HepG2 (cell line): ENCODE measurements around the gene MTA3. TPM values are rescaled to one million over a fixed set of nuclear protein-coding genes. Genes with fewer than 3 reads are reported as not detected.

Experiments used
- ARNTL ChIP-seq: sonication (generic); formaldehyde crosslinking; IDR thresholded peaks from 2 replicates; pipeline ENCODE4 v1.4.0; 2020; ENCODE audit warnings: mild to moderate bottlenecking, missing genetic modification reagents
- BCL6 ChIP-seq: IDR thresholded peaks from 2 replicates; pipeline ENCODE4 v1.6.1; 2016; ENCODE audit warnings: missing genetic modification reagents, missing compliant biosample characterization
- KDM2A ChIP-seq: sonication (generic); formaldehyde crosslinking; IDR thresholded peaks from 2 replicates; pipeline ENCODE4 v1.4.0; 2020; ENCODE audit warnings: low read depth, missing genetic modification reagents, borderline replicate concordance
- MTF1 ChIP-seq: sonication (generic); formaldehyde crosslinking; IDR thresholded peaks from 2 replicates; pipeline ENCODE4 v1.5.0; 2020; ENCODE audit warnings: missing genetic modification reagents
- NCOA5 ChIP-seq: sonication (generic); formaldehyde crosslinking; IDR thresholded peaks from 2 replicates; pipeline ENCODE4 v1.4.0; 2020; ENCODE audit warnings: missing genetic modification reagents
- PAF1 ChIP-seq: IDR thresholded peaks from 2 replicates; pipeline ENCODE4 v1.6.1; 2016; ENCODE audit warnings: missing genetic modification reagents, missing compliant biosample characterization
- PHF20 ChIP-seq: sonication (generic); formaldehyde crosslinking; IDR thresholded peaks from 2 replicates; pipeline ENCODE4 v1.5.0; 2020; ENCODE audit warnings: mild to moderate bottlenecking, missing genetic modification reagents
- POLR2AphosphoS5 ChIP-seq: IDR thresholded peaks from 2 replicates; pipeline ENCODE4 v1.6.1; 2012; ENCODE audit warnings: low read depth, low read length
- SAP130 ChIP-seq: IDR thresholded peaks from 2 replicates; pipeline ENCODE4 v1.6.1; 2016; ENCODE audit warnings: low read depth
- SCMH1 ChIP-seq: sonication (generic); formaldehyde crosslinking; IDR thresholded peaks from 2 replicates; pipeline ENCODE4 v1.9.0; 2021; ENCODE audit warnings: missing genetic modification reagents, mild to moderate bottlenecking, borderline replicate concordance
- SOX5 ChIP-seq: IDR thresholded peaks from 2 replicates; pipeline ENCODE4 v1.6.1; 2016; ENCODE audit warnings: borderline replicate concordance
- ZNF333 ChIP-seq: sonication (generic); formaldehyde crosslinking; IDR thresholded peaks from 2 replicates; pipeline ENCODE4 v1.4.0; 2020; ENCODE audit warnings: mild to moderate bottlenecking, missing genetic modification reagents, borderline replicate concordance
- ZNF431 ChIP-seq: sonication (generic); formaldehyde crosslinking; IDR thresholded peaks from 2 replicates; pipeline ENCODE4 v1.9.0; 2022; ENCODE audit warnings: missing genetic modification reagents, low read depth, mild to moderate bottlenecking, borderline replicate concordance
- ZNF605 ChIP-seq: sonication (generic); formaldehyde crosslinking; IDR thresholded peaks from 2 replicates; pipeline ENCODE4 v1.8.0; 2022; ENCODE audit warnings: mild to moderate bottlenecking, missing genetic modification reagents
- ZNF775 ChIP-seq: sonication (generic); formaldehyde crosslinking; IDR thresholded peaks from 2 replicates; pipeline ENCODE4 v1.4.0; 2020; ENCODE audit warnings: missing genetic modification reagents, mild to moderate bottlenecking, moderate library complexity, borderline replicate concordance
- polyA plus RNA-seq, 8 experiments: library from polyadenylated mRNA; depleted of rRNA in 3 of 8; stranded (reverse) in 7 of 8; unstranded in 1 of 8; fragments of >200 nt; fragmentation: Illumina TruSeq in 4 of 8; extraction: Trizol in 4 of 8; gene quantifications; 2 replicates each; pipeline versions ENCODE4 v1.2.1 to v1.2.3, GENCODE V29; 2011 to 2016; ENCODE audit warnings: low read depth in 4 of 8, missing spikeins in 1 of 8, mixed read lengths in 1 of 8; ENCODE audit not compliant: insufficient read depth in 1 of 8
- total RNA-seq, 5 experiments: library from RNA; depleted of rRNA; stranded (reverse); fragments of >200 nt; fragmentation: Illumina TruSeq; extraction: Trizol; gene quantifications; 2 replicates each; pipeline ENCODE4 v1.2.3, GENCODE V29; 2016; ENCODE audit warnings: low read depth in 1 of 5
- TF ChIP-seq, protein P1 (sequence below): sonication (generic); formaldehyde crosslinking; IDR thresholded peaks from 2 replicates; pipeline ENCODE4 v1.5.0; 2020; ENCODE audit warnings: mild to moderate bottlenecking, missing genetic modification reagents, borderline replicate concordance
- TF ChIP-seq, protein P2 (sequence below): IDR thresholded peaks from 2 replicates; pipeline ENCODE4 v1.6.1; 2016
- TF ChIP-seq, protein P3 (sequence below): sonication (generic); formaldehyde crosslinking; IDR thresholded peaks from 2 replicates; pipeline ENCODE4 v1.8.0; 2022; ENCODE audit warnings: mild to moderate bottlenecking, missing genetic modification reagents; ENCODE audit not compliant: insufficient replicate concordance
- TF ChIP-seq, protein P4 (sequence below): sonication (generic); formaldehyde crosslinking; IDR thresholded peaks from 2 replicates; pipeline ENCODE4 v1.8.0; 2022; ENCODE audit warnings: missing genetic modification reagents, mild to moderate bottlenecking, borderline replicate concordance
- TF ChIP-seq, protein P5 (sequence below): sonication (generic); formaldehyde crosslinking; IDR thresholded peaks from 2 replicates; pipeline ENCODE4 v1.9.0; 2021; ENCODE audit warnings: missing genetic modification reagents, mild to moderate bottlenecking, borderline replicate concordance

MTA3 gene
- total and polyA plus RNA-seq, 2 of the 13 experiments (the other 11 are each of a cell fraction or from before 2014, with no cell fraction given), result 48.8 to 77.8 TPM

DNA sequence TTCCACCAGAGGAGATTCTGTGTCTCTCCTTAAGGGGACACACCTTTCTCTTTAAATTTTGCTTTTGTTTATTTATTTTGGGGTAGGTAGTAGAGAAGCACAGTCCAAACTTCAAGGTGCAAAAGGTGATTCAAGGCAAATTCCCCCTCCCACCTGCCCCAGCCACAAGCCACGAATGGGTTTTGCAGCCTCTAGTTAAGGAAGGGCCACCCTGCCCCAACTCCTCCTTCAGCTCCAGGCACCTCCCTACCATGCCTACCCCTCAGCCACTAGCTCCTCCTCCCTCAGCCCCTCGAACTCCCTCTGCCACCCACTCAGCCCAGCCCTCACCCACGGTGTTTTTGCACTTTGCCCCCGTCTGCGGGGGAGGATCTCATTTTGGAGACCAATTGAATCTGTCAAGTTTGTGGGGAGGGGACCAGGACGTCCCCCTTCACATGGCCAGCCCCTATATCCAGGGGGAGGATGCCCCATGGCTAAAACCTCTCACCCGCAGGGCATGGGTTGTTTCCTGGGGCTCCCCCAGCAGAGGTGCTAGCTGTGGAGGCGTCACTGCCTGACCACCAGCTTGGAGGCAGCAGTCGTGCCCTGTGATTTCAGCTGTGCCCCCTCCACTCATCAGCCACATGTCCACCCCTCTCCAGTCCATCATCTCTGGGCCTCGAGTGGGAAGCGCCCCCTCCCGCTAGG is 219.5 kb downstream of the MTA3 start (continued):
- TF ChIP-seq, protein P1, sequence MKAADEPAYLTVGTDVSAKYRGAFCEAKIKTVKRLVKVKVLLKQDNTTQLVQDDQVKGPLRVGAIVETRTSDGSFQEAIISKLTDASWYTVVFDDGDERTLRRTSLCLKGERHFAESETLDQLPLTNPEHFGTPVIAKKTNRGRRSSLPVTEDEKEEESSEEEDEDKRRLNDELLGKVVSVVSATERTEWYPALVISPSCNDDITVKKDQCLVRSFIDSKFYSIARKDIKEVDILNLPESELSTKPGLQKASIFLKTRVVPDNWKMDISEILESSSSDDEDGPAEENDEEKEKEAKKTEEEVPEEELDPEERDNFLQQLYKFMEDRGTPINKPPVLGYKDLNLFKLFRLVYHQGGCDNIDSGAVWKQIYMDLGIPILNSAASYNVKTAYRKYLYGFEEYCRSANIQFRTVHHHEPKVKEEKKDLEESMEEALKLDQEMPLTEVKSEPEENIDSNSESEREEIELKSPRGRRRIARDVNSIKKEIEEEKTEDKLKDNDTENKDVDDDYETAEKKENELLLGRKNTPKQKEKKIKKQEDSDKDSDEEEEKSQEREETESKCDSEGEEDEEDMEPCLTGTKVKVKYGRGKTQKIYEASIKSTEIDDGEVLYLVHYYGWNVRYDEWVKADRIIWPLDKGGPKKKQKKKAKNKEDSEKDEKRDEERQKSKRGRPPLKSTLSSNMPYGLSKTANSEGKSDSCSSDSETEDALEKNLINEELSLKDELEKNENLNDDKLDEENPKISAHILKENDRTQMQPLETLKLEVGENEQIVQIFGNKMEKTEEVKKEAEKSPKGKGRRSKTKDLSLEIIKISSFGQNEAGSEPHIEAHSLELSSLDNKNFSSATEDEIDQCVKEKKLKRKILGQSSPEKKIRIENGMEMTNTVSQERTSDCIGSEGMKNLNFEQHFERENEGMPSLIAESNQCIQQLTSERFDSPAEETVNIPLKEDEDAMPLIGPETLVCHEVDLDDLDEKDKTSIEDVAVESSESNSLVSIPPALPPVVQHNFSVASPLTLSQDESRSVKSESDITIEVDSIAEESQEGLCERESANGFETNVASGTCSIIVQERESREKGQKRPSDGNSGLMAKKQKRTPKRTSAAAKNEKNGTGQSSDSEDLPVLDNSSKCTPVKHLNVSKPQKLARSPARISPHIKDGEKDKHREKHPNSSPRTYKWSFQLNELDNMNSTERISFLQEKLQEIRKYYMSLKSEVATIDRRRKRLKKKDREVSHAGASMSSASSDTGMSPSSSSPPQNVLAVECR (CRISPR knock-in tag), result 0 out of 2 replicates have a peak, but pooled peaks have one; percentile 26
- TF ChIP-seq ZNF605 (CRISPR knock-in tag) (no peak; the same call in 1 of the 2 replicates), ARNTL (CRISPR knock-in tag) (no peak), SOX5 (CRISPR knock-in tag) (no peak), SAP130 (no peak), BCL6 (CRISPR knock-in tag) (no peak), ZNF431 (no peak), POLR2AphosphoS5 (no peak), PHF20 (CRISPR knock-in tag) (no peak), PAF1 (no peak), ZNF333 (no peak), KDM2A (CRISPR knock-in tag) (no peak), SCMH1 (CRISPR knock-in tag) (no peak), MTF1 (CRISPR knock-in tag) (no peak), ZNF775 (CRISPR knock-in tag) (no peak), NCOA5 (CRISPR knock-in tag) (no peak)
- TF ChIP-seq, protein P2, sequence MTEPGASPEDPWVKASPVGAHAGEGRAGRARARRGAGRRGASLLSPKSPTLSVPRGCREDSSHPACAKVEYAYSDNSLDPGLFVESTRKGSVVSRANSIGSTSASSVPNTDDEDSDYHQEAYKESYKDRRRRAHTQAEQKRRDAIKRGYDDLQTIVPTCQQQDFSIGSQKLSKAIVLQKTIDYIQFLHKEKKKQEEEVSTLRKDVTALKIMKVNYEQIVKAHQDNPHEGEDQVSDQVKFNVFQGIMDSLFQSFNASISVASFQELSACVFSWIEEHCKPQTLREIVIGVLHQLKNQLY (CRISPR knock-in tag), result no peak
- TF ChIP-seq, protein P3, sequence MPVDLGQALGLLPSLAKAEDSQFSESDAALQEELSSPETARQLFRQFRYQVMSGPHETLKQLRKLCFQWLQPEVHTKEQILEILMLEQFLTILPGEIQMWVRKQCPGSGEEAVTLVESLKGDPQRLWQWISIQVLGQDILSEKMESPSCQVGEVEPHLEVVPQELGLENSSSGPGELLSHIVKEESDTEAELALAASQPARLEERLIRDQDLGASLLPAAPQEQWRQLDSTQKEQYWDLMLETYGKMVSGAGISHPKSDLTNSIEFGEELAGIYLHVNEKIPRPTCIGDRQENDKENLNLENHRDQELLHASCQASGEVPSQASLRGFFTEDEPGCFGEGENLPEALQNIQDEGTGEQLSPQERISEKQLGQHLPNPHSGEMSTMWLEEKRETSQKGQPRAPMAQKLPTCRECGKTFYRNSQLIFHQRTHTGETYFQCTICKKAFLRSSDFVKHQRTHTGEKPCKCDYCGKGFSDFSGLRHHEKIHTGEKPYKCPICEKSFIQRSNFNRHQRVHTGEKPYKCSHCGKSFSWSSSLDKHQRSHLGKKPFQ (CRISPR knock-in tag), result no peak
- TF ChIP-seq, protein P4, sequence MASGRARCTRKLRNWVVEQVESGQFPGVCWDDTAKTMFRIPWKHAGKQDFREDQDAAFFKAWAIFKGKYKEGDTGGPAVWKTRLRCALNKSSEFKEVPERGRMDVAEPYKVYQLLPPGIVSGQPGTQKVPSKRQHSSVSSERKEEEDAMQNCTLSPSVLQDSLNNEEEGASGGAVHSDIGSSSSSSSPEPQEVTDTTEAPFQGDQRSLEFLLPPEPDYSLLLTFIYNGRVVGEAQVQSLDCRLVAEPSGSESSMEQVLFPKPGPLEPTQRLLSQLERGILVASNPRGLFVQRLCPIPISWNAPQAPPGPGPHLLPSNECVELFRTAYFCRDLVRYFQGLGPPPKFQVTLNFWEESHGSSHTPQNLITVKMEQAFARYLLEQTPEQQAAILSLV (CRISPR knock-in tag), result no peak
- TF ChIP-seq, protein P5, sequence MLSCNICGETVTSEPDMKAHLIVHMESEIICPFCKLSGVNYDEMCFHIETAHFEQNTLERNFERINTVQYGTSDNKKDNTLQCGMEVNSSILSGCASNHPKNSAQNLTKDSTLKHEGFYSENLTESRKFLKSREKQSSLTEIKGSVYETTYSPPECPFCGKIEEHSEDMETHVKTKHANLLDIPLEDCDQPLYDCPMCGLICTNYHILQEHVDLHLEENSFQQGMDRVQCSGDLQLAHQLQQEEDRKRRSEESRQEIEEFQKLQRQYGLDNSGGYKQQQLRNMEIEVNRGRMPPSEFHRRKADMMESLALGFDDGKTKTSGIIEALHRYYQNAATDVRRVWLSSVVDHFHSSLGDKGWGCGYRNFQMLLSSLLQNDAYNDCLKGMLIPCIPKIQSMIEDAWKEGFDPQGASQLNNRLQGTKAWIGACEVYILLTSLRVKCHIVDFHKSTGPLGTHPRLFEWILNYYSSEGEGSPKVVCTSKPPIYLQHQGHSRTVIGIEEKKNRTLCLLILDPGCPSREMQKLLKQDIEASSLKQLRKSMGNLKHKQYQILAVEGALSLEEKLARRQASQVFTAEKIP (CRISPR knock-in tag), result no peak
